HG02870 (cell line): Measurements from ENCODE around the gene TINAG.
A peak's percentile ranks its signal among the peaks of the same experiment; 100 is the strongest.

ENCODE experiments used
- ATAC-seq: cut with Tn5 transposase; IDR thresholded peaks from one replicate; pipeline ENCODE4 v1.9.1; 2021; ENCODE audit warnings: mild to moderate bottlenecking, moderate library complexity; ENCODE audit not compliant: unreplicated experiment

The TINAG gene, protein sequence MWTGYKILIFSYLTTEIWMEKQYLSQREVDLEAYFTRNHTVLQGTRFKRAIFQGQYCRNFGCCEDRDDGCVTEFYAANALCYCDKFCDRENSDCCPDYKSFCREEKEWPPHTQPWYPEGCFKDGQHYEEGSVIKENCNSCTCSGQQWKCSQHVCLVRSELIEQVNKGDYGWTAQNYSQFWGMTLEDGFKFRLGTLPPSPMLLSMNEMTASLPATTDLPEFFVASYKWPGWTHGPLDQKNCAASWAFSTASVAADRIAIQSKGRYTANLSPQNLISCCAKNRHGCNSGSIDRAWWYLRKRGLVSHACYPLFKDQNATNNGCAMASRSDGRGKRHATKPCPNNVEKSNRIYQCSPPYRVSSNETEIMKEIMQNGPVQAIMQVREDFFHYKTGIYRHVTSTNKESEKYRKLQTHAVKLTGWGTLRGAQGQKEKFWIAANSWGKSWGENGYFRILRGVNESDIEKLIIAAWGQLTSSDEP

DNA sequence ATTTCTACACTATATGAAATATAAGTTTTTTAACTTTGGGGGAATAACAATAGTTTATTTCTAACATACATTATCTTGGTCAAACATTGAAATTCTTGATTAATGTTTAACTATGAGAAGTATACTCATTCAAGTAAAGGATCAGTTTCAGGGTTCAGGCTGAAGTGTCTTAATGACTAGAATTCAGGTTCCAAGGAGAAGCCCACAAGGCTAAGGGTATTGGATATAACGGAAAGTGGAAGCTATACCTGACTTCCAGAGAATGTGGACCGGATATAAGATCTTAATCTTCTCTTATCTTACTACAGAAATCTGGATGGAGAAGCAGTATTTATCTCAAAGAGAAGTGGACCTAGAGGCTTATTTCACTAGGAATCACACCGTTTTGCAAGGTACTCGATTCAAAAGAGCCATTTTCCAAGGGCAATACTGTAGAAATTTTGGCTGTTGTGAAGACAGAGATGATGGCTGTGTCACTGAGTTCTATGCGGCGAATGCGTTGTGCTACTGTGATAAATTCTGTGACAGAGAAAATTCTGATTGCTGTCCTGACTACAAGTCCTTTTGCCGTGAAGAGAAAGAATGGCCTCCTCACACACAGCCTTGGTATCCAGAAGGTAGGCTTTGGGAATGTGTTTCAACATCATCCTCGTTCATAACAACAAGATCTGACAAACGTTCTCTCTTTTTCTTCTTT lies at the start of gene TINAG:
Gene TINAG, plus strand, starts transcription at position 153 of the 697 bp plus-strand sequence. Its CDS starts 110 bp downstream, at position 263.
- no peak for ATAC-seq

DNA sequence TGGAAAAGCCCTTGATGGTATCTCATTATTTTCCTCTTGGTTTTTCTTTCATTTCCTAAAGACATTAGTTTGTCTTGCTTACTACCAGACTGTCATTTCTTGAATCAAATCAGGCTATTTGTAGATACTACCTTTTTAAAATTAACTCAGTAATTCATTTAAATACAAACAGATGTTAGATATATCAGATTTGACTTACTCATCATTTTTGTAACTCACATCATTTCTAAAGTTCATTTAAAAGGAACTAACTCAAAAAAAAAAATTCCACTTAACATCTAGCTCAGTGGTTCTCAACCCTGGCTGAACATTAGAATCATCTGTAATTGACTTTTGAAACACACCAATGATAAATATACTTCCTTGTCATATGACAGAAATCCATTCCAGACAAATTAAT lies 48.2 kb upstream of the TINAG start:
- ATAC-seq = no peak

DNA sequence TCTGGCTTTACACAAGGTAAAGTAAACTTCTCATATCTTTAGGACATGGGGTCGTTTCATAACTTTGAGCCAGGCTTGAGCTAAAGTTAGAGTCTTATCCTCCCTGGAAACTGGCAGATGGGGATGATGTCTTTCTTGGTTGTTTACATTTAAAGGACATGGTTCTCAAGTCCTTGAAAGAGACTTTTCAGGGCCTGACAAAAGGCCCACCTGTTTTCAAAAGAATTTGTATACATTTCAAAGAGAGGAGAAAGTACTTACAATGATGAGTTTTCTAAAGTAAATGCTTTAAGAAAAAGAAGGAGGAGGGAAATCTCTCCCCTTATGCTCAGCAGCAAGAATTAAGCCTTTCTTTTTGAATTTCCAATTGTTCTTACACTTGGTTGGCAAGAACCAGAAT lies 45.7 kb upstream of the TINAG start:
- no peak for ATAC-seq

DNA sequence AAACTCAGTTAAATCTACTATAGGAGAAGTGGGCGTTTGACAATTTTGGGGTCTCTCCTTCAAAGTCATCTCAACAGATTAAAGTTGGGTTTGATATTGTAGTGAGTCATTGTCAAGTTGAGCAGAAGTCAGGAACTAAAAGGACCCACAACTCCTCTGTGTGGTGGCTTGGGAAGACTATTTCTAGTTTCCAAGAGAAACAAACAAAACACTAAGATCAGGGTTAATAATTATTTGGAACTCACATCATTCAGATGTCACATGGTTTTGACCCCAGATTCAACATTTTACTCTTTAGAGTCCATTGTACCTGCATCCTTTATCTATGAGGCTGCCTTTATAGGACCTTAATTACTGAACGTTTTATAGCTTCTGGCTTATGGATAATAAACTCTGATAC lies 45.3 kb upstream of the TINAG start:
- no peak for ATAC-seq

DNA sequence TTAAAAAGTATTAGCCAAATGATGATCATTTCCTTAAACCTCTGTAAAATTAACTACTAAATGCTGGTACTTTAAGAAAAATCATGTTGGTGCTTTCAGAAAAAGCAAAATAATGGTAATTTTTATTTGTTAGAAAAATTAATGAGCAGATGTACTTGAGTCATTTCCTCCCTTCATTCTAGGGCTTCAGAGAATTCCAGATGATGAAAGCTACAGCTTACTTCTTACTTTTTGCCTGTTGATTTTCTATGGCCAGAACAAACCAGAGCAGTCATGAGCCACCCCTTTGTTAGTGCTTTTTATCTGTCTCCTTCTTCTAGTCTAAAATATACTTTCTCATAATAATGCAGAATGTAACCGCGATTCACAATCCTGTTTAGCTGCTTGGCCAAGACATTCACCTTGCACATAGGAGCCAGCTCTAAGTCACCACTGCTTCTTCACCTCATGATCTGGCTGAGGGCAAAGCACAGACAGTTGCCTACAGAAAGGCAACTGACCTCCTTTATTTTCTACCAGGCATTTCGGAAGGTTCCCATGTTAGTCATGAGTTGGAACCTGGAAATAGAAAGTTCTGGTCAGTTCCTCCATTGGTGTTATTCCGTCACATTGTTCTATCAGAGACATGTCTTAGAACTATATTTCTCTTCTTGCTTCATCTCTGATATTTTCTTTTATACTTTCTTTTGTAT lies 43.5 kb upstream of the TINAG start:
- no peak for ATAC-seq

DNA sequence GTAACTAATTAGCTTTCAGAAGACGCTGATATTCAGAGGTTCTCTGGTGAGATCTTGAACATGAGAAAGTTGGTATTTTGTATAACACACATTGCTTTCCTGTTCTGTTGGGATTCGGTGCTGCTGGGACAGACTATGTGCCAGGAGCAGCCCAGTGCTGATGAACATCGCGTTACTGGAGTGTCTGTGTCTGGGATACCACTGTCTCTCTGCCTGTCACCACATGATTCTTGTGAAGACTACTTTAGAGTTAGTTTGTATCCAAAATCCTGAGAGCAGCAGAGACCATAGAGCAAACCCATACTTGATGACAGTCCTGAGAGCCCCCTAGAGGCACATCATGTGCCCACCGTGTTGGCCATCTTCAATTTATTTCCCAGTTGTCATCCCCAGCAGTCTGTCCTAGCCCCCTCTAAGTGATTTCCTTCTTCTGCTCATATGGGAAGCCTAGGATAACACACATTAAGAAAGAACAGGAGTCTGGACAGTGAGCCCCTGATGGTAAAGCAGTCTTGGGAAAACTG lies 41.8 kb upstream of the TINAG start:
- ATAC-seq = no peak

DNA sequence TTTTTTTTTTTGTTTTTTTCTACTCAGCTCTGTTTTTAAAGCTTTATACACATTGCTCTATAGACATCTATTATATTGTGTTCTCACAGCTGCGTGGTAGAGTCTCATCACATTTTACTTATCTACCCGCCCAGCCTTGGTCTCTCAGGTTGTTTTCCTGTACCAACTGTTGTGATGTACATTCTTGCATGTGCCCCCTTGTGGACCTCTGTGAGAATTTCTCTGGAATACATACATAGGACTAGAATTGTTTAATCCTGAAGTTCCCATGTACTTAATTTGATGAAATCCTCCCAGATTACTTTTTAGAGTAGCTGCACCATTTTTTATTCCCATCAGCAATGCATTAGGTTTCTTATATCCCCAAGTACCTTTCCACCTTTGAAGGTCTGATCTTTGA lies 40.4 kb upstream of the TINAG start:
- ATAC-seq = peak; percentile 56

DNA sequence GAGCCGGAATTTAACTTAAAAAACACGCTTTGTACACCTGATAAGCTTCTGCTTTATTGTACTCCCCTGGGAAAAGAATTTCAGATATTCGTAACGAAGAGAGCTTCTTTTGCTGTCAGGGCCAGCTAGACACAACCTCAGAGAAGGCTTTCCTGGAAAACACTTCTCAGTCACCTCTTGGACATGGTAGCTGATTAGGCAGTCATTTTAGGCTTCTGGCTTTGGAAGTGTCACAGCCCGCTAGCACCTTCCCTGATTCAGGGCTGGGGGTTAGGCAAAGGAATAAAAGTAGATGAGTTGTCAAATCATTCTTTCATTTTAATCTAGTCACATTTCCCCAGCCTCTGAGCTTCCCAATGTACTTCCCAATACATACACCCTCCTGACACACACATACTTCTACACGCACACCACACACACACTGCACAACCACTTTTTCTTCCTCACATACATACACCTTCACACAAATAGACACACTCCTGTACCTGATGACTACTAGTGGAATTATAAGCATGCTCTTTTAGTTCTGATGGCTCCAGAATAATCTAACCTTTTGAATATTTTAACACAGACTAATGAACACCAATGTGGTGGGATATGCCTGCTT lies 34.9 kb upstream of the TINAG start:
- ATAC-seq = no peak

DNA sequence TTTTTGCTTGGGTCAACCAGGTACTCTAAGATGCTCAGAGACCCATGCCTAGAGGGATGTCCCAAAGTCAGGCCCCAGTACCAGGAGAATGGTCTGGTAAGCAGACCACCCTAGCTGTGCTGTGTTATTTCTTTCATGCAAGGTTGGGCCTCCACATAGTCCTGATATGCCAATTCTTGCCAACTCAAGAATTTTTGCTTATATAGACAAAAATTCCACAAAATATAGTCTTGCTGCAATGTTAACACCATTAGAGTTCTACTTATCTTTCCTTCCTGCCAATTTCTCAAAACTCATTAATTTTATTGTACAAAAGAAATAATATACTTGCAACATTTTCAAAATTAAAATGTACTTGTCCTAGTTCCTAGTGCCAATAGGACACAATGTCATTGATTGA lies 33.9 kb upstream of the TINAG start:
- ATAC-seq = no peak

DNA sequence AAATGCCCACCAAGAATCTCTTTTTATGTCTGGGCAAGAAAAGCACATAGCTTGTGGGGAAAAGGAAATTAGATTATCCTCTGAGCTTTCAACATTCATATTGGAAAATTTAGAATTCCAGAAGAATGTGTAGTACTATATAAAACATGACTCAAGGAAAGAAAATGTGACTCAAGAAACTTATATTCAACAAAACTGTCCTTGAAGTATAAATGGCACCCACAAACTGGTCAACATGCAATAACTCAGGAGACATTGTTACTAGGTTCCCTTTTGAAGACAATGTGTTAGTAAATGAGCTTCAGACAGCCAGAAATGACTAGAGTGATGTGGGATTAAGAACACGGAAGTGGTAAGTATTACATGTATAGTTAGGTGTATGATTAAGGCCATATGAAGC lies 26.1 kb upstream of the TINAG start:
- no peak for ATAC-seq

DNA sequence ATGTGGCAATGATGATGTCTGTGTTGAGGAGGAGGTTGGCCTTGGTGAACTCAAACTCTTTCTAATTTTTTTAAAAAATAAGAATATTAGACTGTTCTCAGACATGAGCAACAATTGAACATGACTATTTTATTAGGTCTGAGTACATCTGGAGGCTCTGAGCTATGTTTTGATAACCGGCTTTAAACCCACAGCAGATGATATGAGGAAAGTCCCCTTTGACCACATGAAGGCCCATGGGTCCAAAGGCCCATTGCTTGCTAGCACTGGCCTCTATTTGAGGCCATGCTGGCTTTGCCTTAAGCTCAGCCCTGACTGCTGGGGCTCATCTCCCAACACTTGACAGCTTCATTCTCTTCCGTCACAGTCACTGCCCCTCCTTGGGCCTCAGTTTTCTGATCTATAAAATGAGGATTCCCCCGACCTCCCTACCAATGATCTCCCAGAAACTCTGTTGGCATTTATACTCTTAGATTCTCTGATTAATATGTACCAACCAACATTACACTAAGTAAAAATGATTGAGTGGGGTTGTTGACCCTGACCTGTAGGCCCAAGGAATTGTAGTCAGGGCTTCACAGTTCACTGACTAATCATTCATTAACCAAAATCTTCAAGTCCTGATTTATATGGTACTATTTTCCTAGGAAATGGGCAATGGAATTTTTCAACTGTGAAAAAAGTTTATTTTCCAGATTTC lies 23.9 kb upstream of the TINAG start:
- ATAC-seq = no peak

DNA sequence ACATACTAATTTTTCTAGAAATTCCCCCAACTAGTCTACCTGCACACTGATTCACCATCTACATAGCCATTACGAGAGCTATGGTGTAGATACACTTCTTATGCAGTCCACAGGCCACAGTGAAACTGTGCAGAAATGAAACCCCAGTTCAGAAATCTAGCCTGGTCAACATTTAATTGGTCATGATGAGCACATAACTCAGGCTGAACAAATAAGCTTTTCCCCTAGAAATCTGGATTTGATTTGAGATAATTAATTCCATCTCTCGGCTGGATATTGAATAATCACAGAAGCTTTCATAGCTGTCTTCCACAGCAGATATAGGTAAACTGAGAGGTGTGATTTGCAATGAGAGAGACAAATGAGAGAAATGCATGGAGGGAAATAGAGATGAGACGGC lies 22.6 kb upstream of the TINAG start:
- no peak for ATAC-seq

DNA sequence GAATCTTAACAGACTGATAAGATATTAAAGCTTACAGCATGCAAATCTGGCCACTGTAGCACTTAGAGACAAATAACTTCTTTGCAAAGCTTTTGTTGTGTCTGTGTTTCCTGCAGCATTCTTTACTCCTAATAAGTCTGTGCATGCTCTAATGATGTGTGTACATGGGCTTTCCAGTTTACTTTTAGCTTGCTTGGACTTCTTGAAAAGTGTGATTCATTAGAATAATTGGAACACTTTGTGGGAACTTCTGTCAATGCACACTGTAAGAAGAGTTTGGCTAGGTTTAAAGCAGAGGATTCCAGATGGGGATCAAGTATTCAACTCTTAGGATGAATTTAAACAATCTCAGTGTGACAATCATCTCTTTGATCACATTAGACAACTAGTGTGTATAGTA lies 22.1 kb upstream of the TINAG start:
- ATAC-seq = no peak

DNA sequence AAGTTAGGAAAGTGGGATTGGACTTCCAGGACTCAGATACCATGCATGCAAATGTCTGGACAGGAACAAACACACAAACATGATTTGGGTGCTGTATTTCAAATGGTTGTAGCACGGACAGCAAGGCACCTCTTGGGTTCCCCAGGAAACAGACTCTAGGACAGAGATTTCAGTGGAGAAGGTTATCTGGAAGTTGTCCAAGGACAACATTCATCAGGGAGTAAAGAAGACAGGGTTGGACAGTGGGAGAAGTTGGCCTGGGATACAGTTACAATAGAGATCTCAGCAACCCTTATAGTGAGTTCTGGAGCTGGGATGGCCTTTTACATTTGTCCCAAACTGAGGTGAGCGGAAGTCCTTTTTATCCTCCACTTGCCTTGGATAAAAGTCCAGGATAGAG lies 19.8 kb upstream of the TINAG start:
- ATAC-seq = no peak

DNA sequence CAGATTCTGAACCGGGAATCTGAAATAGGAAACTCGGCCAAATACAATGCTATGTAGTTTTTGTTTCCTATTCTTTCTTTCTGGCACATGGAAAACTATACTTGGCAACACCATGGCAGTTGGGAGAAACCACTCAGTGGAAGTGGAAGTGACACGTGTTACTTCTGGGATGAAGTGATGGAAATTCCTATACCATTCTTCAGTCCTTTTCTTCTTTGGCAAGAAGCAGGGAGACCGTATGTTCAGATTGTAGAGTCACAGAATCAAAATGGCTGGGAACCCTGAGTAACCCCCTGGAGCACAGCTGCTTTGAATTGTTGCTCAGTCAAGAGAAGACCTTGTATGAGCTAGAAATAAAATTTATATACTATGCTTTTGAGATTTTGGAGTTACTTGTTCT lies 18.8 kb upstream of the TINAG start:
- ATAC-seq = no peak

DNA sequence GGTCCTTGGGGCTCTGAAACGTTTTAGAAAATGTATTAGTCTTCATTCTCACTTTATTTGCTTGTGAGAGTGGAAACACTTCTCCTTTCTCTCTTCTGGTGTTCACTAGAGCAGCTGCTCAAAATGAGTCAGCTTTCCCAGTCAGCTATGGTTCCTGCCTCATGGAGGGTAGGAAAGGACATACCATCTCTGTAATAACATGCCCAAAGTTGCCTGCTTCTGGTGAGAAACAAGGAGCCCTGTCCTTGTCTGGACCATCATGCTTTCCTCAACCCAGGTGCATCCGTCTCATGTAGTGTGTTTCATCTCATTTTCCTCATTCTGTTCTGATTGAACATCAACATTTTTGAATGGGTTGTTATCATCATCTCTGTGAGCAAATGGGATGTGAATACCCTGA lies 17.1 kb upstream of the TINAG start:
- ATAC-seq = peak; percentile 76

DNA sequence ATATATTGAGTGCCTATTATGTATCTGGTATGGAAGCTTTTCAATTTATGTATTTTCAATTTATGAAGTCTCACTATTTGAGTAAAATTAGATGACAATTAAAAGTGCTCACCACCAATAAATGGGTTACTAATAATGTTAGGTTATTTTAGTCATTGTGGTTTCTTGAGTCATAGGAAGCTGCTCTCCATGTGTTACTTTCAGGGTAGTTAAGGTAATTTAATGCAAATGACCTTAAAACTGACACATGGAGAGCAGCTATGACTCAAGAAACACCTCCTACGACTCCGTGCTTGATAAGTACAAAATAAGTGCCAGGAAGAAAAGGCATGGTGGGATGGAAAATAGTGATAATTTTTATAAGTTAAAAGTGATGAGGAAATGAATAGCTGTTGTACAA lies 16.5 kb upstream of the TINAG start:
- ATAC-seq = peak; percentile 86

DNA sequence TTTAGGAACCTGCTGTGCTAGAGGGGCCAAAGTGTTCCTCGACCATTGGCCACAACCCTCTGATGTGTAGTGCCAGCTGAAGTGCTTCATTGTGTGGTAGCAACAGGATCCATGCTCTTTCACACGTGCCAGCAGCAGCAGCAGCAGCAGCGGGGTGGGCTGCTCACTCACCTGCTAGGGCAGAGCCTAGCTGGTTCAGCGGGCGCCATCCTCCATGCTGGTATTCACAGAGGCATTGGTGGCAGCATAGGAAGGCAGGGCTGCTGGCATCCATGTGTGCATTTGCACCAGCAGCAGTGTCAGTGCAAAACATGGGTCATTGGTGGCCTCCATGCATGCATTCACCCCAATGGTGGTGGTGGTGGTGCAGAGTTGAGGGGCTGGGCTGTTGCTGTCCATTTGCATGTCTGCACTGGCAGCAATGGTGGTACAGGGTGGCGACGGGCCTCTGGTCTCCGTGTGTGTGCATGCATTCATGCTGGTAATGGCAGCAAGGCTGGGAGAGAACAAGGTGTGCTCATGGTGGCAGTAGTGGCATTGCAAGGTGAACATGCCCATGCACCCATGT lies 13.2 kb upstream of the TINAG start:
- no peak for ATAC-seq

DNA sequence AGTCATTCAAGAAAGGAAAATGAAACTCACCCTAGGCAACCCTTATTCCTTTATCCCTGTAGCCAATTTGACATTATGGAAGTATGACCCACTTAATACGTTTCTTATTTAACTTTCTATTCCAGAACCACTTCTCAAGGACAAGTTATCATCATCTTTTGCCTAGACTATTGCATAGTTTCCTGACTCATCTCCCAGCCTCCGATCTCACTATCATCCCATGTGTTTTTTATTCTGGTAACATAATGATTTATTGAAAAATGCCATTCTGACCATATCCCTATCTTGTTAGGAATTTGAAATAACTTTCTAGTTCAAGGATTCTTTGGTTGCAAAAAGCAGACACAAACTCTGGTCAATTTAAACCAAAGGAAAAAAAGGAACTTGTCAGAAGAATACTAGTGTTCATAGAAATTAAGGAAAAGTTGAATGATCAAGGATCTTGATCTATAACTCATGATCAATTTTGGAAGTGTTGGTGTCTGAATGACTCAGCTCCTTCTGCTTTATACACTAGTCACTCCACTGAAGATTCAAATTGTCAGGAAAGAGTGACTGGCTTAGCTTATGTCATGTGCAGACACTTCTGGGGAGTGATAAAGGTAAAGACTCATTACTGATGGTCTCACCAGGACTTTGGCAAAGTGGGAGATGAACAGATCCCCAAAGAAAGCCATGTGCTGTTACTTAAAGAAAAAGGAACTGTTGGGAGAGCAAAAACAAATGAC lies 8.5 kb upstream of the TINAG start:
- ATAC-seq = no peak

DNA sequence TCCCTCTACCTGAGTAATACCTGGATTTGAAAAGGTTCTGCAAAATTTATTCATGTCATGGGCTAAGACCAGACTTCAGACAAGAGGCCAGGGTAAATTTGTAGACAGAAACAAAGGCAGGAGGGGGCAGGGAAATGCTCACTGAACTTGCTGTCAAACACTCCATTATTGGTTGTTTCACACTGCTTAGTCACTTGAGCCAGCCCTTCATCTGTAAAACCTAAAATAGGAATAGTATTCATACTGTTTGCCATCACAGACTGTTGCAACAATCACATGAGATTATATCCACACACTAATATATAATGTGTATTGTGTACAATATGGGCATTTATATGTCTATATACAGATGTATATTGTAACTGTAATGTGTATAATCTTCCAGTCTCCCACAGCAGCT lies 6.5 kb upstream of the TINAG start:
- ATAC-seq = no peak
